Astrocyte (in vitro differentiated cells and primary cell): ENCODE results near the gene ADGRD1. TPM values are rescaled to one million over a fixed set of nuclear protein-coding genes. Genes with fewer than 3 reads are reported as not detected.

Experiments used
- DNase-seq: peaks from one replicate; pipeline ENCODE4 v3.0.0-alpha.2; 2010; ENCODE audit warnings: low read depth
- FAIRE-seq: peaks from 2 replicates; lab custom pipeline; 2011; peaks lifted over from hg19 to GRCh38; lab: Jason Lieb, UNC
- H2AFZ ChIP-seq: 2 replicates; pipeline ENCODE4 v1.6.0; 2012; ENCODE audit warnings: low read depth, low read length, inconsistent platforms
- H3K27ac ChIP-seq: 2 replicates; pipeline ENCODE4 v1.5.1; 2011; ENCODE audit warnings: low read depth, low read length, inconsistent platforms
- H3K27me3 ChIP-seq: 2 replicates; pipeline ENCODE4 v1.6.0; 2011; ENCODE audit warnings: low read length, inconsistent platforms; ENCODE audit not compliant: insufficient read depth
- H3K36me3 ChIP-seq: 2 replicates; pipeline ENCODE4 v1.5.1; 2011; ENCODE audit warnings: low read length, inconsistent platforms; ENCODE audit not compliant: insufficient read depth
- H3K4me1 ChIP-seq: 2 replicates; pipeline ENCODE4 v1.5.1; 2011; ENCODE audit warnings: low read length, inconsistent platforms; ENCODE audit not compliant: insufficient read depth
- H3K4me2 ChIP-seq: 2 replicates; pipeline ENCODE4 v1.6.0; 2012; ENCODE audit warnings: low read length, inconsistent platforms
- H3K4me3 ChIP-seq: 2 replicates; pipeline ENCODE4 v1.5.1; 2011; ENCODE audit warnings: low read depth, mild to moderate bottlenecking, low read length, inconsistent platforms; ENCODE audit not compliant: insufficient read depth
- H3K79me2 ChIP-seq: 2 replicates; pipeline ENCODE4 v1.6.0; 2012; ENCODE audit warnings: mild to moderate bottlenecking, low read length, inconsistent platforms; ENCODE audit not compliant: insufficient read depth
- H3K9ac ChIP-seq: 2 replicates; pipeline ENCODE4 v1.6.0; 2012; ENCODE audit warnings: mild to moderate bottlenecking, low read length, inconsistent platforms
- H3K9me3 ChIP-seq: 2 replicates; pipeline ENCODE4 v1.5.1; 2012; ENCODE audit warnings: low read depth, mild to moderate bottlenecking, low read length, inconsistent platforms; ENCODE audit not compliant: insufficient read depth
- H4K20me1 ChIP-seq: 2 replicates; pipeline ENCODE4 v1.6.0; 2012; ENCODE audit warnings: low read length, inconsistent platforms; ENCODE audit not compliant: insufficient read depth
- H3K27ac Mint-ChIP-seq: one replicate; pipeline ENCODE4 v1.8.0; 2021; ENCODE audit warnings: mild to moderate bottlenecking, mixed read lengths; ENCODE audit not compliant: unreplicated experiment
- H3K27me3 Mint-ChIP-seq: one replicate; pipeline ENCODE4 v1.8.0; 2021; ENCODE audit warnings: low read depth, mixed read lengths; ENCODE audit not compliant: unreplicated experiment
- H3K36me3 Mint-ChIP-seq: one replicate; pipeline ENCODE4 v1.8.0; 2021; ENCODE audit warnings: low read depth, mixed read lengths; ENCODE audit not compliant: unreplicated experiment
- H3K4me1 Mint-ChIP-seq: one replicate; pipeline ENCODE4 v1.8.0; 2021; ENCODE audit warnings: low read depth, mixed read lengths; ENCODE audit not compliant: unreplicated experiment
- H3K4me3 Mint-ChIP-seq: one replicate; pipeline ENCODE4 v1.8.0; 2021; ENCODE audit warnings: mild to moderate bottlenecking, moderate library complexity, mixed read lengths; ENCODE audit not compliant: unreplicated experiment
- H3K9me3 Mint-ChIP-seq: one replicate; pipeline ENCODE4 v1.8.0; 2021; ENCODE audit warnings: mild to moderate bottlenecking, mixed read lengths; ENCODE audit not compliant: unreplicated experiment
- CTCF ChIP-seq: IDR thresholded peaks from 2 replicates; pipeline ENCODE4 v1.5.1; 2011; ENCODE audit warnings: low read depth, mild to moderate bottlenecking, inconsistent platforms, low read length, moderate library complexity; ENCODE audit not compliant: insufficient read depth
- EZH2 ChIP-seq: IDR thresholded peaks from 2 replicates; pipeline ENCODE4 v1.6.1; 2012; ENCODE audit warnings: mild to moderate bottlenecking, low read length, inconsistent platforms; ENCODE audit not compliant: insufficient read depth
- total RNA-seq: library from RNA; stranded (reverse); gene quantifications from 2 replicates; pipeline ENCODE4 v1.2.1, GENCODE V29; 2021

The ADGRD1 gene
- total RNA-seq, 1 donor from 2014 or later = 3.0 TPM

- Histone ChIP-seq H3K4me3 (no peak overlapping the region), H3K9me3 (peaks cover 1% of the 10 kb centered on the region), H3K4me1 (no peaks in the 10 kb centered on the region), H3K4me2 (no peak overlapping the region), H3K79me2 (no peaks in the 10 kb centered on the region), H4K20me1 (no peaks in the 10 kb centered on the region), H3K27ac (no peak overlapping the region), H3K27me3 (no peaks in the 10 kb centered on the region), H2AFZ (no peak overlapping the region), H3K9ac (no peak overlapping the region), H3K36me3 (no peaks in the 10 kb centered on the region)
- Mint-ChIP-seq H3K36me3 (no peaks in the 10 kb centered on the region), H3K27ac (no peak overlapping the region), H3K9me3 (peaks cover 3% of the 10 kb centered on the region), H3K4me3 (no peak overlapping the region), H3K27me3 (peaks cover 25% of the 10 kb centered on the region), H3K4me1 (no peaks in the 10 kb centered on the region)
- TF ChIP-seq EZH2 (no peak), CTCF (no peak)
- FAIRE-seq = no peak
- DNase-seq = no peak
Measured at GRCh38 chr12:131105351-131105735, 151.6 kb downstream of the ADGRD1 start.

- H3K27me3 ChIP-seq = no peaks in the 10 kb centered on the region
- H3K4me3 ChIP-seq = no peak overlapping the region
- FAIRE-seq = no peak
- Mint-ChIP-seq H3K4me1 (no peaks in the 10 kb centered on the region), H3K36me3 (no peaks in the 10 kb centered on the region), H3K27ac (no peak overlapping the region), H3K9me3 (peaks cover 3% of the 10 kb centered on the region), H3K4me3 (no peak overlapping the region), H3K27me3 (peaks cover 25% of the 10 kb centered on the region)
- no peaks in the 10 kb centered on the region for H3K4me1 ChIP-seq
- no peak overlapping the region for H3K4me2 ChIP-seq
- H3K9ac ChIP-seq = no peak overlapping the region
- TF ChIP-seq CTCF (no peak), EZH2 (no peak)
- H3K36me3 ChIP-seq = no peaks in the 10 kb centered on the region
- no peak overlapping the region for H2AFZ ChIP-seq
- no peak for DNase-seq
- no peaks in the 10 kb centered on the region for H3K9me3 ChIP-seq
- H3K27ac ChIP-seq = no peak overlapping the region
- H3K79me2 ChIP-seq = no peaks in the 10 kb centered on the region
- H4K20me1 ChIP-seq = no peaks in the 10 kb centered on the region
Measured at GRCh38 chr12:131105736-131106348, 152.1 kb downstream of the ADGRD1 start.

GRCh38 chr12:131106349-131106941 lies 152.7 kb downstream of the ADGRD1 start:
- FAIRE-seq (no peak), DNase-seq (no peak)
- Mint-ChIP-seq H3K4me1 (no peaks in the 10 kb centered on the region), H3K27ac (no peak overlapping the region), H3K36me3 (no peaks in the 10 kb centered on the region), H3K9me3 (peaks cover 3% of the 10 kb centered on the region), H3K4me3 (no peak overlapping the region), H3K27me3 (peaks cover 25% of the 10 kb centered on the region)
- Histone ChIP-seq H3K9ac (no peak overlapping the region), H4K20me1 (no peaks in the 10 kb centered on the region), H3K36me3 (no peaks in the 10 kb centered on the region), H2AFZ (no peak overlapping the region), H3K27me3 (no peaks in the 10 kb centered on the region), H3K9me3 (no peaks in the 10 kb centered on the region), H3K79me2 (no peaks in the 10 kb centered on the region), H3K4me1 (no peaks in the 10 kb centered on the region), H3K27ac (no peak overlapping the region), H3K4me3 (no peak overlapping the region), H3K4me2 (no peak overlapping the region)
- TF ChIP-seq EZH2 = no peak
- TF ChIP-seq CTCF = no peak
